Measurements from ENCODE around the gene PGAP2. TPM values are rescaled to one million over a fixed set of nuclear protein-coding genes. Genes with fewer than 3 reads are reported as not detected.

Gene PGAP2
- total RNA-seq, 1 donor from 2014 or later, result 12.7 TPM

DNA sequence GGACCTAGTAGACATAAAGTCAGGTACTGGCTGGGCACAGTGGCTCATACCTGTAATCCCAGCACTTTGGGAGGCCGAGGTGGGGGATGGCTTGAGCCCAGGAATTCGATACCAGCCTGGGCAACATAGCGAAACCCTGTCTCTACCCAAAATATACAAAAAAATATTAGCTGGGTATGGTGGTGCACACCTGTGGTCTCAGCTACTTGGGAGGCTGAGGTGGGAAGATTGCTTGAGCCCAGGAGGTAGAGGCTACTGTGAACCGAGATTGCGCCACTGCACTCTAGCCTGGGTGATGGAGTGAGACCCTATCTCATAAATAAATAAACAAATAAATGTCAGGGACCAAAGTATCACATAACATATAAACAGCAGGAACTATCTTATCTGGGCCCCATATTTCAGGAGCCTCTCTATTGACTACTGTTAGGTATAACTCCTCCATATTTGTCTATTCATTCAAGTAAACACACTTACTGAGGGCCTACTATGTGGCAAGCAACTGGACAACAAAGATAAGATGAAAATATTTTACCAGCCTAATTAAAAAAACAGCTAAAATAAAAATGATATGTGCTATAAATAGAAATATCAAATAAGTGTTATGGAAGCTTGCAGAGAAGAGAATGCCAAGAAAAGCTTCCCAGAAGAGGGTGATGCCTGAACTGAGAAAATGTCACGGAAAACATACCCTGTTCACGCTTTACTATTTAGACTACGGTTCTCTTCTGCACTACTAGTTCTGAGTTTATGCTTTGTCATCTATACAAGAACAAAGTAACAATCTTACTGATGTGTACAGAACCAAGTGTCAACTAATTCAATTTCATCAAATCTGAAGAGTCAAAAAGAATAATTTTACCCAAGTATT, 13.0 kb upstream of the PGAP2 start:
- peak overlapping the region; percentile 93 for H3K4me3 Mint-ChIP-seq (ENCODE audit: unreplicated experiment)

DNA sequence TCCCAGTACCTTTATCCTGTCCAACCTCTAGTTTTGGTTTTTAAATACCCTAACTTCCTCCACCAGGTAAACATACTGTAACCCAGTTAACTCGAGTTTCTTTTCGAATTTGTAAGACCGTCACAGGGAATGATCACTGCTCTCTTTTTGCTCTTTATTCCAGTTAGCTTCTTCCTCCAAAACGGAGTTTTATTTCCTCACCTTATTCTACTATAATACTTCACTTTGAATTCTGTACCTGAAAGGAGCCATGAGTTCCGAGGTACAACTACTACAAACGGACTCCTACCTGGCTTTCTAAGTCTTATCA, 12.4 kb upstream of the PGAP2 start:
- H3K27me3 Mint-ChIP-seq (ENCODE audit: low read depth), result no peaks in the 10 kb centered on the region
- DNase-seq (ENCODE audit: low spot score), result no peak
- H3K9me3 Mint-ChIP-seq (ENCODE audit: low read depth), result no peaks in the 10 kb centered on the region
- peaks cover 10% of the 10 kb centered on the region for H3K36me3 Mint-ChIP-seq (ENCODE audit: low read depth)
- TF ChIP-seq, protein P1, sequence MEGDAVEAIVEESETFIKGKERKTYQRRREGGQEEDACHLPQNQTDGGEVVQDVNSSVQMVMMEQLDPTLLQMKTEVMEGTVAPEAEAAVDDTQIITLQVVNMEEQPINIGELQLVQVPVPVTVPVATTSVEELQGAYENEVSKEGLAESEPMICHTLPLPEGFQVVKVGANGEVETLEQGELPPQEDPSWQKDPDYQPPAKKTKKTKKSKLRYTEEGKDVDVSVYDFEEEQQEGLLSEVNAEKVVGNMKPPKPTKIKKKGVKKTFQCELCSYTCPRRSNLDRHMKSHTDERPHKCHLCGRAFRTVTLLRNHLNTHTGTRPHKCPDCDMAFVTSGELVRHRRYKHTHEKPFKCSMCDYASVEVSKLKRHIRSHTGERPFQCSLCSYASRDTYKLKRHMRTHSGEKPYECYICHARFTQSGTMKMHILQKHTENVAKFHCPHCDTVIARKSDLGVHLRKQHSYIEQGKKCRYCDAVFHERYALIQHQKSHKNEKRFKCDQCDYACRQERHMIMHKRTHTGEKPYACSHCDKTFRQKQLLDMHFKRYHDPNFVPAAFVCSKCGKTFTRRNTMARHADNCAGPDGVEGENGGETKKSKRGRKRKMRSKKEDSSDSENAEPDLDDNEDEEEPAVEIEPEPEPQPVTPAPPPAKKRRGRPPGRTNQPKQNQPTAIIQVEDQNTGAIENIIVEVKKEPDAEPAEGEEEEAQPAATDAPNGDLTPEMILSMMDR (IDR thresholded peaks at IDR 0.05), result no peak
- peaks cover 31% of the 10 kb centered on the region for H3K4me1 Mint-ChIP-seq (ENCODE audit: low read depth)
- H3K27ac Mint-ChIP-seq (ENCODE audit: unreplicated experiment), result peak overlapping the region; percentile 98
- peak overlapping the region; percentile 93 for H3K4me3 Mint-ChIP-seq (ENCODE audit: unreplicated experiment)

More for the DNA sequence above, 13.0 kb upstream of the PGAP2 start:
- H3K9me3 Mint-ChIP-seq (ENCODE audit: low read depth), result no peaks in the 10 kb centered on the region
- H3K36me3 Mint-ChIP-seq (ENCODE audit: low read depth), result peaks cover 11% of the 10 kb centered on the region
- peaks cover 35% of the 10 kb centered on the region for H3K4me1 Mint-ChIP-seq (ENCODE audit: low read depth)
- TF ChIP-seq, protein P1 (IDR thresholded peaks at IDR 0.05), result no peak
- no peak for DNase-seq (ENCODE audit: low spot score)
- H3K27ac Mint-ChIP-seq (ENCODE audit: unreplicated experiment), result peak overlapping the region; percentile 98
- no peaks in the 10 kb centered on the region for H3K27me3 Mint-ChIP-seq (ENCODE audit: low read depth)

DNA sequence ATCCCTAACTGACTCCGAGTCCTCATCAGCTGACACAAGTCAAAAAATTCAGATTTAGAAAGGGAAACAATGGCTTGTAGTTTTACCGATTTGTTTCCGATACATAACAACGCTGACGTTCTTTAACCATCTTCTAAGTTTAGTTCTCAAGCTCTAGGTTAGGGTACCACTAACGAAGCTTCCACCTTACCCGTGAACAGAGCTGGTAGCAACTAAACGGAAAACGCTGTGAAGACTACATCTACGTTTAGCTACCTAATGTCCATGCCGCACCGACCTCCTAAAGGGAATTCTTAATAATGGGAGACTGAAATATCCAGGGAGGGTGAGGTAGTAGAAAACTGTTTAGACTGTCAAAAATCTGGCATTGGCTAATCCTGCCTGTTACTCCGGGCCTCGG, 12.0 kb upstream of the PGAP2 start:
- H3K9me3 Mint-ChIP-seq (ENCODE audit: low read depth), result no peaks in the 10 kb centered on the region
- DNase-seq (ENCODE audit: low spot score), result no peak
- peaks cover 10% of the 10 kb centered on the region for H3K36me3 Mint-ChIP-seq (ENCODE audit: low read depth)
- TF ChIP-seq, protein P1 (IDR thresholded peaks at IDR 0.05), result no peak
- H3K27ac Mint-ChIP-seq (ENCODE audit: unreplicated experiment), result peak overlapping the region; percentile 98
- H3K4me1 Mint-ChIP-seq (ENCODE audit: low read depth), result peaks cover 31% of the 10 kb centered on the region
- H3K27me3 Mint-ChIP-seq (ENCODE audit: low read depth), result no peaks in the 10 kb centered on the region
- H3K4me3 Mint-ChIP-seq (ENCODE audit: unreplicated experiment), result peak overlapping the region; percentile 93

DNA sequence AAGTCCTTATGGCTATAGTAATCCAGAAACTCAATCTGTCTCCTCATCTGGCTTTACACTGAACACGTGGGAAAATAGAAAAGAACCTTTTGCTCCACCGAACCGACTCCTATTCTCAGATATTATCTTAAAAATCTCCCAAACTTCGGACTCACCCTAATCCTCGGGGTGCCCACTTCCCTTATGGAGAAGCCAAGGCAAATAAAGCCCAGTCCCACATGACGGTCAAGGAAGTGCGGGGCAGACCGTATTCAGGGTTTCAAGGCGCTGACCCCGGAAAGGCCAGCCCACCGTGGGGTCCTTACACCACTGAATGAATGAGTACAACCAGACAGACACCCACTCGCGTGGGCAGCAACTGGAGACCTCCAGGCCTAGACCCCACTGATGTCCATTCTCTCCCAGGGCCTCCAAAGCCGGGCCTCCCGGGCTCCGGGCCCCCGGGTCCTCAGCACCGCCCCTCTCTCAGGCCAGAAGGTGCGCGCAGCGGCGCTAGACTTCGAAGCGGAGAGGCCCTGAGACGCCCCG, 11.5 kb upstream of the PGAP2 start:
- peaks cover 31% of the 10 kb centered on the region for H3K4me1 Mint-ChIP-seq (ENCODE audit: low read depth)
- H3K9me3 Mint-ChIP-seq (ENCODE audit: low read depth), result no peaks in the 10 kb centered on the region
- TF ChIP-seq, protein P1 (IDR thresholded peaks at IDR 0.05), result peak; percentile 32
- H3K27ac Mint-ChIP-seq (ENCODE audit: unreplicated experiment), result peak overlapping the region; percentile 98
- peak; percentile 93 for DNase-seq (ENCODE audit: low spot score)
- peaks cover 10% of the 10 kb centered on the region for H3K36me3 Mint-ChIP-seq (ENCODE audit: low read depth)
- H3K27me3 Mint-ChIP-seq (ENCODE audit: low read depth), result no peaks in the 10 kb centered on the region
- peak overlapping the region; percentile 93 for H3K4me3 Mint-ChIP-seq (ENCODE audit: unreplicated experiment)

DNA sequence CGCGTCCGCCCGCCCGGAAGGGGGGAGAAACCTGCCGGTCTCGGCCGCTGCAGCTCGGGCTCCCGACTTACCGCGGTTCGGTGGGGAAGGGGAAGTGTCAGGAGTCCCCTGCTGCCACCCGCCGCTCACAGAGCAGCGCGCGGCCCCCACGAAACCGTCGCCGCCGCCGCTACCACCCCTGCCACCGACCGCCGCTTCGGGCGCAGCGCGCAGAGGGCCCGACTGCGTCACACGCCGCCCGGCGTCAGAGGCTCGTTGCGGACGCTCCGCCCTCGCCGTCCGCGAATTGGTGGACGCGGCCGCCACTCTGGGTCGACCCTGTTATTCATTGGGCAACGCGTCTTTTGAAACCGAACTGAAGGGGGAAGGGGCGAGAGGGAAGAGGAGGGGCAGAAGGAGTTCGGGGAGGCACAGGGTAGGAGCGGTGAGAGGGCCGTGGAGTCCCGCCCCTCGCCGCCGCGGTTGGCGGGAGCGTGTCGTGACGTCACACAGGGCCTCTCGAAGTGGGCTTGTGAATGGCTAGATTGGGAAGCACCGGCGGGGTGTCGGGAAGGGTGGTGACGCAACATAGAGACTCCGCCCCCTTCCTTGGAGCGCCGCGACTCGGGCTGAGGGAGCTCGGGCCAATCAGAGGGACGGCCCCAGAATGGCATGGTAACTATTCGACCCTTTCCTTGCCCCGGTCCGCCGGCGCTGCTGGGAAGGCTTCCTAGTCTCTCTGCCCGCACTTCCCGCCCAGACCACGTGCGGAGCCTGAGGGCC, 10.8 kb upstream of the PGAP2 start, which contains the start of gene NUP98:
NUP98 (minus strand) TSS at position 226 of the 762 bp plus-strand sequence. CDS start 15,437 bp downstream, outside the sequence.
- Mint-ChIP-seq H3K9me3 (ENCODE audit: low read depth) (no peaks in the 10 kb centered on the region), H3K36me3 (ENCODE audit: low read depth) (peaks cover 6% of the 10 kb centered on the region), H3K27me3 (ENCODE audit: low read depth) (no peaks in the 10 kb centered on the region), H3K4me3 (ENCODE audit: unreplicated experiment) (peak within 1 kb of the TSS; percentile 93), H3K27ac (ENCODE audit: unreplicated experiment) (peak within 1 kb of the TSS; percentile 98), H3K4me1 (ENCODE audit: low read depth) (peaks cover 35% of the 10 kb centered on the region)
- TF ChIP-seq, protein P1 (IDR thresholded peaks at IDR 0.05), result no peak
- DNase-seq (ENCODE audit: low spot score), result peak; percentile 100
